ENCODE data around the gene RPH3AL.

DNA sequence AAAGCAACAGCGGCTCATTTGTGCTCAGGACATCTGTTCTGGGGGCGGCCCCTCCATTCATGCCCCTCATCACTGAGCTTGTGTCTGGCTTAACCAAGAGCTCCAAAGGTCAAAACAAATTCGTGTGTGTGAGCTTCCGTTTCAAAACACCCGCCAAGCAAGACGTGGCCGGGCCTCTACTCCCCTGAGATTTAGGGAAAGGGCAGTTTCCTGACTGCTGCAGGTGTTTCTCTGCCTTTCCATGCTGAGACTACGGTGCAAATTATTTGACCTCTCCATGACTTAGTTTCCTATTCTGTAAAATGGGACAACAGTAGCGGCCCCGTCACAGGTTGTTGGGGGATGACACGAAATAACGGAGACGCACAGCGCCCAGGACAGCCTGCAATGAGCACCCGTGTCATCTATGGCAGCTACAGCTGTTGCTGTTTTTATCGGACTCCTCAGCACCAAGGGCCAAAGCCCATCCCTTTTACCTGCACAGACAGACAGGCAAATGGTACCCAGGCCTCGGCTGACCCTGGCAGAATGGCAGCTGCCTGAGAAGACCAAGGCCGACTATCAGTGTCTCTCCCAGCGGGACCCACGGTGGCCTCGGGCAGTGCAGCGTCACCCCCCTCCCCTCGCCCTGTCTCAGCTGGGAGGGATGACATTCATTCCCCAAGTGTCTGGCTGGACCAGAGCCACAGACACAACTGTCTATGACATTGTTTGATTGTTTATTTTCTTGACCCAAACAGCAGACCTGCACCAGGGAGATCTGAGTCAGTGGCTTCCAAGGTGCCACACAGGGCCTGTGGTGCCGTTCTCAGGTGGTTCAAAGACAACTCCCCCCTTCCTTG is 120.4 kb downstream of the RPH3AL start:
- no peak for TF ChIP-seq POLR2A (IDR thresholded peaks at IDR 0.05)
- no peak for TF ChIP-seq CTCF (IDR thresholded peaks at IDR 0.05)

Data from right lobe of liver (tissue), 4 donors.